Activated CD4-positive, alpha-beta T cell treated with anti-CD3 and anti-CD28 coated beads for 24 hours (primary cell): ENCODE data around the gene PALLD.

Experiments
- DNase-seq, 2 donors: peaks; one replicate each; pipeline ENCODE4 v3.0.0-alpha.2; 2020; ENCODE audit warnings: low read depth in 2 of 2

The PALLD gene

GRCh38 chr4:168877511-168878491 is 380.9 kb downstream of the PALLD start:
- peak in 1 of 2 donors; percentile 2 for DNase-seq

DNA sequence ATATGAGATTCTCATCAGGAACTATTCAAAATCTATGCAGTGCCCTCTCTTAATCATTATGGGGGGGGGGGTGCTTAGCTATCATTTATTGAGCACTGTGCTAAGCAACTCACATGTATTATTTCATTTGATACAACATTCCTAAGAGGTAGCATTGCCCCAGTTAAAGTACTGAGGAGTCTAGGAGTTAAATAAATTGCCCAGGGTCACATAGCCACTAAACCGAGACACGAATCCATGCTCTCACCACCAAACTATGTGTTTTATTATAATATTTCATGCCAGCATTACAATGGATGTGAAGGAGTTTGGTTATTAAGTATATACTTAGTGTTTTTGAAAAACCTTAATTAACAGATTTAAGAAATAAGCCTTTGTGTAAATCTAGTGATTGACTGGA is 381.8 kb downstream of the PALLD start:
- no peak for DNase-seq

DNA sequence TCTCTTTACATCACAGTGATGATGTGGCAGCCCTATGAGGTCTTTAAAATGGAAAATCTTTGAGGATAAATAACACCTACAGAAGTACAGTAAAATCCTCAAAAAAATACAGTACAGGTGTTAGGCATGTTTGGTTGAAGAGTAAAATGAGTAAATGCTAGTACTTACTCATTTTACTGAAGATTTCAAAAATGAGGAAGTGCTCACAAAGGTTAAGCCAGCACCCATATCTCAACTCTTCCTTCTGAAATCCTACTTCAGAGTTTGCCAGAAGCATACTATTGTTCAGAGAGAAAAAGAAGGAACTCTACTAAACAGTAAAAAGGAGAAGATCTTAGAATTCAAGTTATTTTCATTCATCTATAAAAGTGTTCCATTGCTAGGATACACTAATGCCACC is 382.3 kb downstream of the PALLD start:
- DNase-seq: no peak

- DNase-seq: no peak
Observed at GRCh38 chr4:168880072-168880675, 383.3 kb downstream of the PALLD start.

DNA sequence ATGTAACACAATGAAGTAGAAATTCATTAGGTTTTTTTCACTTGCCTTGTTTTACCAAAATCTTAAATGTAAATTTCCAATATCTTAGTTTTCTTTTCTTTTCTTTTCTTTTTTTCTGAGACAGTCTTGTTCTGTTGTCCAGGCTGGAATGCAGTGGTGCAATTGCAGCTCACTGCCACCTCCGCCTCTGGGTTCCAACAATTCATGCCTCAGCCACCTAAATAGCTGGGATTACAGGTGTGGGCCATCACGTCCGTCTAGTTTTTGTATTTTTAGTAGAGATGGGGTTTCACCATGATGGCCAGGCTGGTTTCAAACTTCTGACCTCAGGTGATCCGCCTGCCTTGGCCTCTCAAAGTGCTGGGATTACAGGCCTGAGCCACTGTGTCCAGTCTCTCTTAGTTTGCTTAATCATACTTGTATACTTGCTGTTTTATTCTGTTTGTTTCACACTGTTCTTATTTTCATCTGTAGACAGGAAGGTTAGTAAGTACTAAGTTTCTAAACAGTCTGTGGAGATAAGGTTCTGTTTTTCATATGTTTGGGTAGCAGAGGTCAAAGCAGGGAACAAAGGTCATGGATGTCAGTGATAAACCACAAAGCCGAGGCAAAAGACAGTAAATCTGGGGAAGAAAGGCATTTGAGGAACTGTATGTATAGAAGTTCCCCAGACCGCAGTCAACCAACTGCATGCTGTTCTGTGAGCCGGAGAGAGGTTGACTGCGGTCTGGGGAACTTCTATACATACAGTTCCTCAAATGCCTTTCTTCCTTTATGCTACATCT is 384.2 kb downstream of the PALLD start:
- no peak for DNase-seq

DNA sequence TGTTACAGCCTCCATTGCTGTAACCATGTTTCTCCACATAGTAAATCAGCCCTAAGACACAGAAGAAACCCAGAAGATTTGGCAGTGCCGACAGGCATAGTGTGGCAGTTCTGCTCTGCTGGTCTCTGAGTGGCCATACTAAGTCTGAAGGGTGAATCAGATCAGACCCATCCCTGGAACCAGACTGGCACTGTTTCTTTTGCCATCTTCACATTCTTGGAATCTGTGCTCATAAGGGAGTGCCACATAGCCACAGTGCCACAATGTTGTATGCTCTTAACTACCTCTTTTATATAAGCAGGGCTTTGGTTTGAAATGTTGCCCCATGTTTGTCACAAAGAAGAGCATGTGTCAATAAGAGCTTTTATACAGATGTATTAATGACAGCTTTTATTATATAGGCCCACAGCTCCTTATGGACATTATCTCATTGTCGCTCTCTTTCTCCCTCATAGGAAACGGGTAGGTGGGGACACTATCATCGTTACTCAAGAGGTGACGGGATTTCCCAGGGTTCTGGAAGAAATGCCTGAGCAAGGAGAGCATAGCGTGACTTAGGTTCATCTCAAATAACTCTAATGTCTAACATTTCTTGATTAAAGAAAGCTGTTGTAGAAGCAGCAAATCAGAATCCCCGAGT is 385.0 kb downstream of the PALLD start:
- DNase-seq: no peak

DNA sequence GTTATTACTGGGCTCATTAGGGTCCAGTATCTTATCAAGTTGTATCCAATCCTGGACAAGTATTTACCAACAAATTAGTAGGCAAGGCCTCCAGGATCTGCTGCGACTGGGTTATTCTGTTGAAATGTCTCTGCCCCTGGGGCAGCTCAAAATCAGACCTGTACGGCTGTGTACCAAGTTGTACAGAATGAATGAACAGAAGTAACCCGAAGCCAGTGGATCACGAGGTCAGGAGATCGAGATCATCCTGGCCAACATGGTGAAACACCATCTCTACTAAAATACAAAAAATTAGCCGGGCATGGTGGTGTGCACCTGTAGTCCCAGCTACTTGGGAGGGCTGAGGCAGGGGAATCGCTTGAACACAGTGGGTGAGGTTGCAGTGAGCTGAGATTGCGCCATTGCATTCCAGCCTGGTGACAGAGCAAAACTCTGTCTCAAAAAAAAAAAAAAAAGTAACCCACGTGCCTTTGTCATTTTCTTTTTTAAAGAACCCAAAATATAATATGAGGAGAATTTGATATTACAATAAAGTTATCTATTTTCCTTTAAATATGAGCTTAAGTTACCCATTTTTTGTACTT is 385.9 kb downstream of the PALLD start:
- DNase-seq: no peak

DNA sequence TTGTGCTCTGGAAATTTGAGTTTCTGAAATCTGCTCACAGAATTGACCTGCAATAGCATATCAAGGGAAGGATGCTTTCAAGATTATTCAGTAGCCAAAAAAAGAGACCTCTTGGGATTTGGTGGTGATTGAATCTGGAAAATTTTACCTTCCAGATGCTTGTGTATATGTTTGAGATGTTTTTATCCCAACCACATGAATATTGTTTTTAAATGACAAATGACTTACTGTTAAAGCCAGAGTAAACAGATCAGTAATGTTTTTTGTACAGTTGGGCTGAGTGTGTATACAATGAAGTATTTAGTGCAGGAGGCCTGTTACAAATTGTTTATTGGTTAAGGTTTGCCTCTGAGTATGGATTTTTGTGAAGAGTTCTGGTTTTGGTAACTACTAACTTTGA is 386.7 kb downstream of the PALLD start:
- no peak for DNase-seq

GRCh38 chr4:168884251-168885124 is 387.6 kb downstream of the PALLD start:
- no peak for DNase-seq

DNA sequence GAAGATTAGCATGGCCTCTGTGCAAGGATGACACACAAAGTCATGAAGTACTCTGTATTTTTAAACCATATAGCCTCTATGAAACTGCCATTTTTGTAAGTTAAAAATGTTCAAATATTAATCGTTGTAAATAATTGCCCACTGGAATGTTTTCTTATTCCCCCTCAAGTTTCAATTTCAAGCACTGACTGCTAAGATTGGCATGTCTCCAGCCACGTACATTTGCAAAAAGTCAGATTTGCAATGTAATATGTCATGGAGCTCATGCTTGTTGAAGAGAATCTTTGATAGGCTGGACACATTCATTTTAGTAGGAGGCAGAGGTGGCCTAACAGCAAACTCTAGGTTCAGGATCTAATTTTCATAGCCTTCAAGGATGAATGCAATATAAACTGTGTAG is 388.5 kb downstream of the PALLD start:
- DNase-seq: no peak

GRCh38 chr4:168886351-168886750 is 389.5 kb downstream of the PALLD start:
- DNase-seq: no peak

- DNase-seq: no peak
Observed at GRCh38 chr4:168887809-168888208, 391.0 kb downstream of the PALLD start.

- DNase-seq: no peak
Observed at GRCh38 chr4:168888715-168889215, 391.9 kb downstream of the PALLD start.

DNA sequence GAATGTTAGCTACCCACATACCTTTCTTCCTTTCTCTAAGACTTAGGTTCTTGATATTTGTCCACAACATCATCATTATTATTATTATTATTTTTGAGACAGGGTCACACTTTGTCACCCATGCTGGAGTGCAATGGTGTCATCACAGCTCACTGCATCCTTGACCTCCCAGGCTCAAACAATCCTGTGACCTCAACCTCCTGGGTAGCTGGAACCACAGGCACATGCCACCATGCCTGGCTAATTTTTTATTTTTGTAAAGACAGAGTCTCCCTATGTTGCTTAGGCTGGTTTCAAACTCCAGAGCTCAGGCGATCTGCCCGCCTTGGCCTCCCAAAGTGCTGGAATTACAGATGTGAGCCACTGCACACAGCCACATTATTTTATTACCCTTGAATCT is 394.2 kb downstream of the PALLD start:
- no peak for DNase-seq

DNA sequence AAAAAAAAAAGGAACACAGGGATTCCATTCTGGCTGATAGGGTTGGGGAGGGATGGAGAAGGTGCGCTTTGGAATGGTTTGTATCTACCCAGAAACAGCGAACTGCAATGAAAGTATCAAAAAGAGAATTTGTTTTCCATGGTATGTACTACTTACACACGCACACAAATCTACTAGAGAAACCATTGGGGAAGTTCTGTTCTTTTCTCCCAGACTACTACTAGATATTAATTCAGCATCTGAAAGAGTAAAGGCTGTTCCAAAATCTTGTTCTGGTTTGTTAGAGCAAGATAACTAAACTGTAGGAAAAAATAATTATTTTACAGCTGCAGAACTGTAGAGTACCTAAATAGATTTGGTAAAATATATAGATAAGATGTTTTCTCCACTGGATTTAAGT is 394.8 kb downstream of the PALLD start:
- DNase-seq: no peak

- DNase-seq: no peak
Observed at GRCh38 chr4:168892475-168892874, 395.6 kb downstream of the PALLD start.

DNA sequence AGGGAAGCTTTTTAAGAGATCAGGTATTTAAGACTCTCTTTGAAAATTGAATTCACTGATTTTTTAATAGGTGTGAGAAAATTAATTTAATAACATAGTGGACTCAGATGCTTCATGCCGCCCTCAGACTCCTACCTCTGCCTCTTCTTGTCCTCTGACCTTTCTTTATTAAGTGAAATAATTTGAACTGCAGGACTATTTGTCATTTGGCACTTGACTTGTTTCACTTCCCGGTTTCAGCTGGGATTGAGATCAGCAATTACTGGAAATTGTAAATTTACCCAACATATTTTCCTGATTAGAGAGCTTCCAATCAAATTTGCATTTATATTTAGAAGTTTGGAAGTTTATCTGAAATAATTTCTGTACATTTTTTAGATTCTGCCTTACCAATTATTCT is 396.4 kb downstream of the PALLD start:
- DNase-seq: no peak

DNA sequence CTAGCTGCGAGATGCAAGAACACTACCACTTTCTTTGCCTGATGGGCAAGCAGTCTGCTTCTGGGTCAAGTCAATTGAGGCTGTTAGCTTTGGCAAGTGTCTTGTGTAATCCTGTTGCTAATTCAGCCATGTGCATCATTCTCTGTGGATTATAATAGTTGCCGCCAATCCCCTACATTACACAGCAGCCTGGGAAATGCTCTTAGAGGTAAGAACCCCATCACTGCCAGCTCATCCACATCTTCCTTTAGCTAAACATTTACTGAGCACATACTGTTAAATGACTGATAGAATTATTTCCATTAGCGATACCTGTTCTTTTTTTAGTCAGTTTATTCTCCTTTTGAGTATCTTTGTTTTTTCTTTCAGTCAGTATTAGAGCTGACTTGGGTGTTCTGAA is 397.0 kb downstream of the PALLD start:
- DNase-seq: no peak

GRCh38 chr4:168900080-168900479 is 403.2 kb downstream of the PALLD start:
- DNase-seq: no peak

GRCh38 chr4:168907119-168907698 is 410.4 kb downstream of the PALLD start:
- DNase-seq: no peak
